NCI-H82 treated with DMSO at 0.1 percent for 48 hours (cell line): Measurements from ENCODE around the gene ADIG.

Source experiments
- DNase-seq: peaks from one replicate; lab custom pipeline; 2025; ENCODE audit not compliant: unreplicated experiment; lab: John Stamatoyannopoulos, UW

ADIG gene

GRCh38 chr20:38629979-38630378, 49.0 kb downstream of the ADIG start:
- DNase-seq: no peak

- DNase-seq: no peak
These were observed 49.7 kb downstream of the ADIG start for GRCh38 chr20:38630727-38631126.

- no peak for DNase-seq
These were observed 50.4 kb downstream of the ADIG start for GRCh38 chr20:38631155-38632022.

- DNase-seq: peak; percentile 78
These were observed 52.6 kb downstream of the ADIG start for GRCh38 chr20:38633577-38634093.

- DNase-seq: no peak
These were observed 54.8 kb downstream of the ADIG start for GRCh38 chr20:38635721-38636288.
